ENCODE results near the gene NME8. TPM values are rescaled to one million over a fixed set of nuclear protein-coding genes. Genes with fewer than 3 reads are reported as not detected.

NME8 gene
- total RNA-seq, 1 experiment from 2014 or later = not detected

- intact Hi-C loops (cut with micrococcal nuclease) = no loop called here
- Histone ChIP-seq H3K36me3 (ENCODE audit: low read depth, low read length) (no peaks in the 10 kb centered on the region), H3K9ac (ENCODE audit: low read length) (no peak overlapping the region), H4K20me1 (ENCODE audit: low read length) (no peaks in the 10 kb centered on the region), H3K4me1 (ENCODE audit: insufficient read depth, low read length) (no peaks in the 10 kb centered on the region), H3K4me3 (ENCODE audit: low read length) (no peak overlapping the region), H3K9me2 (replicated peaks; ENCODE audit: low read length) (no peaks in the 10 kb centered on the region), H2AFZ (ENCODE audit: low read length) (no peak overlapping the region), H3K4me2 (ENCODE audit: low read length) (no peak overlapping the region), H3K27me3 (ENCODE audit: low read length) (no peaks in the 10 kb centered on the region), H3K27ac (ENCODE audit: low read length) (no peak overlapping the region), H3K79me2 (ENCODE audit: low read length) (no peaks in the 10 kb centered on the region), H3K9me3 (ENCODE audit: low read length) (no peaks in the 10 kb centered on the region), H3F3A (ENCODE audit: low read length, unreplicated experiment) (no peaks in the 10 kb centered on the region)
- DNase-seq (no peak), ATAC-seq (no peak)
- ChIA-PET POLR2A (ENCODE audit: unreplicated experiment) (no interaction called here), CTCF (no interaction called here)
- TF ChIP-seq CTCF (conservative IDR thresholded peaks at IDR 0.05; ENCODE audit: low read depth, low read length) = no peak
- TF ChIP-seq EZH2phosphoT487 (IDR thresholded peaks at IDR 0.05; ENCODE audit: borderline replicate concordance, low read length) = no peak
- TF ChIP-seq EZH2 (IDR thresholded peaks at IDR 0.05; ENCODE audit: low read length, unreplicated experiment) = no peak
- no TSS peak for BruUV-seq (replicated peaks)
These were observed 17.2 kb upstream of the NME8 start for GRCh38 chr7:37831244-37831643.

GRCh38 chr7:37832194-37832593 lies 16.2 kb upstream of the NME8 start:
- peak; percentile 22 for DNase-seq

More at GRCh38 chr7:37832194-37832593, 16.2 kb upstream of the NME8 start:
- Histone ChIP-seq H3F3A (ENCODE audit: low read length, unreplicated experiment) (no peaks in the 10 kb centered on the region), H3K4me3 (ENCODE audit: low read length) (no peak overlapping the region), H3K4me2 (ENCODE audit: low read length) (no peak overlapping the region), H3K4me1 (ENCODE audit: insufficient read depth, low read length) (no peaks in the 10 kb centered on the region), H3K27ac (ENCODE audit: low read length) (no peak overlapping the region), H3K9me2 (replicated peaks; ENCODE audit: low read length) (no peaks in the 10 kb centered on the region), H3K9ac (ENCODE audit: low read length) (no peak overlapping the region), H4K20me1 (ENCODE audit: low read length) (no peaks in the 10 kb centered on the region), H3K9me3 (ENCODE audit: low read length) (no peaks in the 10 kb centered on the region), H3K79me2 (ENCODE audit: low read length) (no peaks in the 10 kb centered on the region), H3K36me3 (ENCODE audit: low read depth, low read length) (no peaks in the 10 kb centered on the region), H2AFZ (ENCODE audit: low read length) (no peak overlapping the region), H3K27me3 (ENCODE audit: low read length) (no peaks in the 10 kb centered on the region)
- intact Hi-C loops (cut with micrococcal nuclease) = no loop called here
- no peak for ATAC-seq
- TF ChIP-seq EZH2 (IDR thresholded peaks at IDR 0.05; ENCODE audit: low read length, unreplicated experiment) = no peak
- no peak for TF ChIP-seq EZH2phosphoT487 (IDR thresholded peaks at IDR 0.05; ENCODE audit: borderline replicate concordance, low read length)
- no peak for TF ChIP-seq CTCF (conservative IDR thresholded peaks at IDR 0.05; ENCODE audit: low read depth, low read length)
- no TSS peak for BruUV-seq (replicated peaks)
- ChIA-PET CTCF (no interaction called here), POLR2A (ENCODE audit: unreplicated experiment) (no interaction called here)
